Stomach (tissue), 4 donors: ENCODE data around the gene TWF2.

Experiments used
- EP300 ChIP-seq: sonication (generic); formaldehyde crosslinking; IDR thresholded peaks from one replicate; pipeline ENCODE4 v1.6.1; 2017; ENCODE audit warnings: antibody characterized with exemption
- POLR2A ChIP-seq, 4 donors: fragments of 450-650 bp; IDR thresholded peaks; one replicate each; pipeline ENCODE4 v1.6.1; 2016; ENCODE audit warnings: antibody characterized with exemption in 4 of 4, control low read depth in 2 of 4, mild to moderate bottlenecking in 1 of 4, moderate library complexity in 1 of 4
- POLR2AphosphoS5 ChIP-seq, 3 donors: sonication (generic); formaldehyde crosslinking; IDR thresholded peaks; one replicate each; pipeline ENCODE4 v1.6.1; 2016; ENCODE audit warnings: antibody characterized with exemption in 3 of 3
- TF ChIP-seq, protein P1 (sequence below), 7 experiments: fragments of 450-650 bp in 4 of 7; fragments of 200-600 bp in 3 of 7; sonication (generic) in 3 of 7; IDR thresholded peaks; one replicate each; pipeline ENCODE4 v1.5.1; 2016 to 2019; ENCODE audit warnings: antibody characterized with exemption in 7 of 7, control low read depth in 2 of 7, mild to moderate bottlenecking in 1 of 7

DNA sequence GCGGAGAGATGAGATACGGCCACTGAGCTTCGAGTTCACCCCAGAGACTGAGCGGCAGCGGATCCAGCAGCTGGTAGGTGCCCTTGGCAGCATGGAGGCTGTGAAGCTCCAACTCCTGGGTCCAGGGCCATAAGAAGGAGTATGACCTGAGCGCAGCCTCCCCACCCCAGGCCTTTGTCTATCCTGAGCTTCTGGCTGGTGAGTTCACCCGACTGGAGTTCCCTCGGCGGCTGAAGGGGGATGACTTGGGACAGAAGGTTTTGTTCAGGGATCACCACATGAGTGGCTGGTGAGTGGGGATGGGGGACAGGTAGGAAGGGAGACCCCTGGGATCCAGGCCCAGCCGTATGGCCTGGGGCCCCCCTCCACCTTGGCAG is 9.2 kb upstream of the TWF2 start:
- TF ChIP-seq POLR2A (IDR thresholded peaks at IDR 0.05), result no peak
- TF ChIP-seq, protein P1, sequence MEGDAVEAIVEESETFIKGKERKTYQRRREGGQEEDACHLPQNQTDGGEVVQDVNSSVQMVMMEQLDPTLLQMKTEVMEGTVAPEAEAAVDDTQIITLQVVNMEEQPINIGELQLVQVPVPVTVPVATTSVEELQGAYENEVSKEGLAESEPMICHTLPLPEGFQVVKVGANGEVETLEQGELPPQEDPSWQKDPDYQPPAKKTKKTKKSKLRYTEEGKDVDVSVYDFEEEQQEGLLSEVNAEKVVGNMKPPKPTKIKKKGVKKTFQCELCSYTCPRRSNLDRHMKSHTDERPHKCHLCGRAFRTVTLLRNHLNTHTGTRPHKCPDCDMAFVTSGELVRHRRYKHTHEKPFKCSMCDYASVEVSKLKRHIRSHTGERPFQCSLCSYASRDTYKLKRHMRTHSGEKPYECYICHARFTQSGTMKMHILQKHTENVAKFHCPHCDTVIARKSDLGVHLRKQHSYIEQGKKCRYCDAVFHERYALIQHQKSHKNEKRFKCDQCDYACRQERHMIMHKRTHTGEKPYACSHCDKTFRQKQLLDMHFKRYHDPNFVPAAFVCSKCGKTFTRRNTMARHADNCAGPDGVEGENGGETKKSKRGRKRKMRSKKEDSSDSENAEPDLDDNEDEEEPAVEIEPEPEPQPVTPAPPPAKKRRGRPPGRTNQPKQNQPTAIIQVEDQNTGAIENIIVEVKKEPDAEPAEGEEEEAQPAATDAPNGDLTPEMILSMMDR (IDR thresholded peaks at IDR 0.05), result no peak
- no peak for TF ChIP-seq POLR2AphosphoS5 (IDR thresholded peaks at IDR 0.05)
- no peak for TF ChIP-seq EP300
